ENCODE measurements around the gene TBC1D12.
"Not testable (repeated sequence)": the region's sequence is repeated elsewhere in the genome, so short reads cannot be mapped to it uniquely, and the experiment has no call there.

The TBC1D12 gene

DNA sequence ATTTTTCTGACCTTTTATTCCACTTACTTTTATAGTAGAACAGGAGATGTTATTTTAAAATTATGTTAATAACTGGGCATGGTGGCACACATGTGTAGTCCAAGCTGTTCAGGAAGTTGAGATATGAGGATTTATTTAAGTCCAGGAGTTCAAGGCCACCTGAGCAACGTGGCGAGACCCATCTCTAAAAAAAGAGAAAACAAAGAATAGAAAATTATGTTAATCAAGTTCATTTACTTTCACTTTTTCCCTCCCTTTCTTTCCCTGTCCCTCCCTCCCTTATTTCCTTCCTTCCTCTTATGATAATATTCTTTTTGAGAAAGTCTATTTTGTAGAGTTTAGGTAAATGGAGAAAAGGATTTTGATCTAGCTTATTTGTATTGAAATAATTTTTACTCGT, 94.3 kb downstream of the TBC1D12 start:
- TF ChIP-seq, protein P1, sequence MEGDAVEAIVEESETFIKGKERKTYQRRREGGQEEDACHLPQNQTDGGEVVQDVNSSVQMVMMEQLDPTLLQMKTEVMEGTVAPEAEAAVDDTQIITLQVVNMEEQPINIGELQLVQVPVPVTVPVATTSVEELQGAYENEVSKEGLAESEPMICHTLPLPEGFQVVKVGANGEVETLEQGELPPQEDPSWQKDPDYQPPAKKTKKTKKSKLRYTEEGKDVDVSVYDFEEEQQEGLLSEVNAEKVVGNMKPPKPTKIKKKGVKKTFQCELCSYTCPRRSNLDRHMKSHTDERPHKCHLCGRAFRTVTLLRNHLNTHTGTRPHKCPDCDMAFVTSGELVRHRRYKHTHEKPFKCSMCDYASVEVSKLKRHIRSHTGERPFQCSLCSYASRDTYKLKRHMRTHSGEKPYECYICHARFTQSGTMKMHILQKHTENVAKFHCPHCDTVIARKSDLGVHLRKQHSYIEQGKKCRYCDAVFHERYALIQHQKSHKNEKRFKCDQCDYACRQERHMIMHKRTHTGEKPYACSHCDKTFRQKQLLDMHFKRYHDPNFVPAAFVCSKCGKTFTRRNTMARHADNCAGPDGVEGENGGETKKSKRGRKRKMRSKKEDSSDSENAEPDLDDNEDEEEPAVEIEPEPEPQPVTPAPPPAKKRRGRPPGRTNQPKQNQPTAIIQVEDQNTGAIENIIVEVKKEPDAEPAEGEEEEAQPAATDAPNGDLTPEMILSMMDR (IDR thresholded peaks at IDR 0.05; ENCODE audit: low read depth, low read length), result no peak
- no peak for DNase-seq (ENCODE audit: extremely low read depth, low read depth)

DNA sequence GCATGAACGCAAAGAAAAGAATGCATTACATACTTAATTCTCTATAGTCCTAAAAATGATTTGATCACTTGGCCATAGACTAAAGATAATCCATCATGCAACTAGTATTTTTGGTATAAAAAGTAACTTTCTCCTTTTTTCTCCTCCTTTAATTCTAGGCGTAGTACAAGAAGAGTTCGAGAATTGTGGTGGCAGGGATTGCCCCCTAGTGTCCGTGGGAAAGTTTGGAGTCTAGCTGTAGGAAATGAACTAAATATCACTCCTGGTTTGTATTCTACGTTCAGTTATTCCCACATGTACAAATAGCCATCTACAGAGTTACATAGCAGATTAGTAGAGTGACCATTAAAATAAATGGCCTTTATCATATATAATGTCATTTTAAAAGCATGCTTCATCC, 97.7 kb downstream of the TBC1D12 start:
- no peak for DNase-seq (ENCODE audit: extremely low read depth, low read depth)
- TF ChIP-seq, protein P1 (IDR thresholded peaks at IDR 0.05; ENCODE audit: low read depth, low read length), result peak; percentile 38

DNA sequence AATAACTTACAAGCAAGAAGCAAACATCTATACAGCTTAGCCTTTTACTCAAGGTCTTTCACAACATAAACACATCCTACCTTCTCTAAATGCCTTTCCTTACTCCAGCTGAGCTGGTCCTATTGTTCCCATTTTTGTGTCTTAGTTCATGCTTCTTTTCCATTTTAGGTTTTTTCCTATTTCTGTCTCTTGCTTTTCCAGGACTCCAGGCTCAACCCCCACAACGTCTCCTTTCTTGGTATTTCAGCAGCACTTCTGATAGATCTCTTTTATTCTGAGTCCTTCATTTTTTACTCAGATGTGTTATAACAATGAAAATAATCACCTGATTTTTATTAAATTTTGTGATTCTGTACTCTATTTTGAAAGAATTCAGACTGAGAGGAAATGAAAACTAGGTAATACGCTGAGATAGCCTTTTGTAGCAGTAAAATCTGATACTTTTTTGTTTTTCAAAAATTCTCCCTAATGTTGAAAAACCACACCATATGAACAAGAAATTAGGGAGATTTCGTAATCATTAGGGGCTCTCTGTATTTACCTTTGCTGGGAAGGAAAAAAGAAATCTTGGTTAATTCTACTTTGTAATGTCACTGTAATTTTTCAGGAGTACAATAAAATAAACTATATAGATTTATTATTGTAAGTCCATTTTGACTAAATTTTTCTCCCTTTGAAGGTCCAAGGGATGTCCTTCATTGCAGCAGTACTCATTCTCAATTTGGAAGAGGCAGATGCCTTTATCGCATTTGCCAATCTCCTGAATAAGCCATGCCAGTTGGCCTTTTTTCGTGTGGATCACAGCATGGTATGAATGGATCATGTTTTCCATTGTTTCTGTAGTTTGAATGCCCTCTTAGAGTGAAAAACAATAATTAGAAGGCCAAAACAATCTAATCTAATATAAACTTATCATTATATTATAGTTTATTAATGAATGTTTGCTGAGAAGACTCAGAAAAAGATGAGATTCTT, 119.2 kb downstream of the TBC1D12 start:
- TF ChIP-seq, protein P1 (IDR thresholded peaks at IDR 0.05; ENCODE audit: low read depth, low read length), result no peak

DNA sequence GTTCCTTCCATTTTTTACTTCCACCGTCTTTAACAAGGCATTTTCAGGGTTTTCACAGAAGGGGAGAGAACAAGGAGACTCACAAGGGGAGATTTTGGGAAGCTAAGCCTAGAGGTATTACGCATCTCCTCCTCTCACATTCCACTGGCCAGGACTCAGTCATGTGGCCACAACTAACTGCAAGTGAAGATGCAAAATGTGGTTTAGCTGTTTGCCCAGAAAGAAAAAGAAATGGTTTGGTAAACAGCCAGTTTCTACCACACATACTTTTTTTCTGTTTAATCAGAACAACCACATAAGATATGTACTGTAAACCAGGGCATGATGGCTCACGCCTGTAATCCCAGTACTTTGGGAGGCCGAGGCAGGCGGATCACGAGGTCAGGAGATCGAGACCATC, 121.8 kb downstream of the TBC1D12 start:
- no peak for DNase-seq (ENCODE audit: extremely low read depth, low read depth)
- TF ChIP-seq, protein P1 (IDR thresholded peaks at IDR 0.05; ENCODE audit: low read depth, low read length), result no peak

More for the DNA sequence above, 119.2 kb downstream of the TBC1D12 start:
- no peak for DNase-seq (ENCODE audit: extremely low read depth, low read depth)

DNA sequence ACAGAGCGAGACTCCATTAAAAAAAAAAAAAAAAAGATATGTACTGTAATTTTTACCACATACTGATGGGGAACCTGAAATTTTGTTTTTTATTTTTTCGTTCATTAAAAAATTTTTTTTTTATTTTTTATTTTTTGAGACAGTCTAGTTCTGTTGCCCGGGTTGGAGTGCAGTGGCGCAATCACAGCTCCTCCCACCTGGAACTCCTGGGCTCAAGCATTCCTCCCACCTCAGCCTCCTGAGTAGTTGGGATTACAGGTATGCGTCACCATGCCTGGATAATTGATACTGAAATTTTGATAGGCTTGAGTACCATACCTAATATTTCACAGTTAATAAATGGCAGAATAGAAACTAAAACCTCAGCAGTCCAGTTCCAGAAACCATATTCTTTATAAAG, 122.4 kb downstream of the TBC1D12 start:
- no peak for DNase-seq (ENCODE audit: extremely low read depth, low read depth)
- TF ChIP-seq, protein P1 (IDR thresholded peaks at IDR 0.05; ENCODE audit: low read depth, low read length), result no peak

DNA sequence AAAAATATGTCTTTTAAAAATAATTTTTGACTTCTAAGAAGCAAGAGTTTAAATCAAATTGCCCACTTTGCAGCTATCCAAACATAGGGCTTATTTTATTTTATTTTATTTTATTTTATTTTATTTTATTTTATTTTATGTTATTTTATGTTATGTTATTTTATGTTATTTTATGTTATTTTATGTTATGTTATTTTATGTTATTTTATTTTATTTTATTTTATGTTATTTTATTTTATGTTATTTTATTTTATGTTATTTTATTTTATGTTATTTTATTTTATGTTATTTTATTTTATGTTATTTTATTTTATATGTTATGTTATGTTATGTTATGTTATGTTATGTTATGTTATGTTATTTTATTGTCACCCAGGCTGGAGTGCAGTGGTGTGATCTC, 129.2 kb downstream of the TBC1D12 start:
- not testable (repeated sequence) for DNase-seq (ENCODE audit: extremely low read depth, low read depth)

DNA sequence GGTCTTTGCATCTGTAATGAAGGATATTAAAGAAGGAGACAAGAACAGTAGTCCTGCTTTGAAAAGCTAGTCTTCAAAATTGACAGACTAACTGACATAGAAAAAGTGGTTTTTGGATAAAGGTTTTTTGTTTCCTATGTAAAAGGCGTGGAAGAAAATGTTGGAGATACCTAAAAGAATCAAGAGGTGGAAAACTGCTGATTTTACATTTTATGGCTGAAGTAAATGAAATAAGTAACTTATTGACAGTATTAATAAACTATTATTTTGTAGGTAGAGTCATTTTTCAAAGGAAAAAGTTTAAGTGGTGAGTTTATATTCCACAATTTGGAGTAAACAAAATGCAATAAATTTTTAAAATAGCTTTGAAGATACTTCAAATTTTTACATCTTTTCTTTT, 130.7 kb downstream of the TBC1D12 start:
- no peak for DNase-seq (ENCODE audit: extremely low read depth, low read depth)
- TF ChIP-seq, protein P1 (IDR thresholded peaks at IDR 0.05; ENCODE audit: low read depth, low read length), result no peak

DNA sequence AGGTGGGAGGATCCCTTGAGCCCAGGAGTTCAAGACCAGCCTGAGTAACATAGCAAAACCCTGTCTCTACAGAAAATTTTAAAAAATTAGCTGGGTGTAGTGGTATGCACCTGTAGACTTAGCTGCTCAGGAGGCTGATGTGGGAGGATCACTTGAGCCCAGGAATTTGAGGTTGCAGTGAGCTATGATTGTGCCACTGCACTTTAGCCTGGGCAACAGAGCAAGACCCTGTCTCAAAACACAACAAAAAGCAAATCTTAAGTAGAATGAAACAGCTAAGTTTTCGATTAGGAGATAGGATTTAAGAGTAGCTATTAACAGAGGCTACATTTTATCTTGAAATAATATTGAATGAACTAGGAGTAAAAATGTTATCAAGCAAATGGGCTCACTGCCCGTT, 139.9 kb downstream of the TBC1D12 start:
- not testable (repeated sequence) for DNase-seq (ENCODE audit: extremely low read depth, low read depth)
